HAP-1 (cell line): ENCODE results near the gene COBLL1.

ENCODE experiments used
- DNase-seq, 2 experiments: peaks; one replicate each; pipeline ENCODE4 v3.0.0-alpha.2; 2016 to 2020; ENCODE audit warnings: low spot score in 2 of 2
- H3K27me3 ChIP-seq: fragments of 250-450 bp; sonication (Bioruptor Pico); 2 replicates; pipeline ENCODE4 v1.5.1; 2020; ENCODE audit warnings: low read depth, mild to moderate bottlenecking, moderate library complexity
- H3K36me3 ChIP-seq: fragments of 250-450 bp; sonication (Bioruptor Pico); replicated peaks from 2 replicates; pipeline ENCODE4 v1.5.1; 2020; ENCODE audit warnings: mild to moderate bottlenecking
- H3K4me1 ChIP-seq: fragments of 250-450 bp; sonication (Bioruptor Pico); 2 replicates; pipeline ENCODE4 v1.5.1; 2020; ENCODE audit warnings: mild to moderate bottlenecking
- H3K4me3 ChIP-seq: fragments of 250-450 bp; sonication (Bioruptor Pico); 2 replicates; pipeline ENCODE4 v1.5.1; 2020; ENCODE audit warnings: mild to moderate bottlenecking, moderate library complexity
- H3K9me3 ChIP-seq: fragments of 250-450 bp; sonication (Bioruptor Pico); 2 replicates; pipeline ENCODE4 v1.5.1; 2020; ENCODE audit warnings: mild to moderate bottlenecking, moderate library complexity
- in situ Hi-C: fragments of 300-500 bp; cut with MboI; formaldehyde crosslinking; loops from 3 replicates; pipeline ENCODE4 v1.14.3; 2020; ENCODE audit warnings: low sequenced_read_pairs, inconsistent platforms, mixed read lengths

The COBLL1 gene

DNA sequence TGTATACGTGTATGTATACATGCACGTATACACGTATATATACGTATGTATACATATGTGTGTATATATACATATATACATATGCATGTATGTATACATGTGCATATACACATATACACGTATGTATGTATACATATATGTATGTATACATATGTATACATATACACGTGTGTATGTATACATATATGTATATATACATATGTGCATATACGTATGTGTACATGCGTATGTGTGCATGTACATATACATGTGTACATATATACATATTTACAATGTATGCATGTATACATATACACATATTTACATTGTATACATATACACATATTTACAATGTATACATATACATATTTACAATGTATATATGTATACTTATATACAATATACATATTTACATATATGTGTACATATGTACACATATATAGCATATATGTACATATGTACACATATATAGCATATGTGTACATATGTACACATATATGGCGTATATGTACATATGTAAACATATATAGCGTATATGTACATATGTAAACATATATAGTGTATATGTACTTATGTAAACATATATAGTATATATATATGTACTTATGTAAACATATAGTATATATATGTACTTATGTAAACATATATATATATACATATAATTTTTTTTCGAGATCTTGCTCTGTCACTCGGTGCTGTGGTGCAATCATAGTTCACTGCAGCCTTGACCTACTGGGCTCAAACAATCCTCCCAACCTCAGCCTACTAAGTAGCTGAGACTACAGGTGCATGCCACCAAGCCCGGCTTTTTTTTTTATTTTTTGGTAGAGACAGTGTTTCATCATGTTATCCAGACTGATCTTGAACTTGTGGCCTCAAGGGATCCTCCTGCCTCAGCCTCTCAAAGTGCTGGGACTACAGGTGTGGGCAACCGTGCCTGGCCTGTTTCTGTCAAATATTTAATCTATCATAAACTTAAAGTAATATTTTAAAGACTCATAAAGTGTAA lies 23.2 kb downstream of the COBLL1 start:
- in situ Hi-C loops = no loop called here
- Histone ChIP-seq H3K4me1 (peaks cover 4% of the 10 kb centered on the region; the same call in 1 of the 2 replicates), H3K9me3 (no peaks in the 10 kb centered on the region), H3K27me3 (no peaks in the 10 kb centered on the region), H3K4me3 (no peak overlapping the region), H3K36me3 (no peaks in the 10 kb centered on the region)
- DNase-seq = no peak

DNA sequence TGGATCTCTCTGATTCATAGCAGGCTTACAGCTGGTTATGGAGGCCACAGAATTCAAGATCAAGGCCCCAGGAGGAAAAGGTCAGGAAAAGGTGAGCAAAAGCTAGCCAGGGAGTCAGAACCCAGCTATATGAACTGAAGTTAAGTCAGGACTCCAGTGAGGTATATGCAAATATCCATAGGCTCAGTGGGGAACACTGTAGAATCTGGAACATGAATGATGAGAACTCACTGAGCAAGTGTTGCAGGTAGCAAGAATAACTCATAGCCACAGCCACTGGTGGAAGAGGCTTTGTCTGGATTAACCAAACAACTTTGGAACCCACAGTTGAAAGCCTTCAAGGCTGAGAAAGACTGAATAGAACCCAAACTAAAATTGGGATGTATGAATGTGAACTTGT lies 24.7 kb downstream of the COBLL1 start:
- H3K4me1 ChIP-seq = peaks cover 7% of the 10 kb centered on the region
- no peak for DNase-seq
- H3K36me3 ChIP-seq = no peaks in the 10 kb centered on the region
- H3K27me3 ChIP-seq = no peaks in the 10 kb centered on the region
- H3K4me3 ChIP-seq = no peak overlapping the region
- in situ Hi-C loops = no loop called here
- H3K9me3 ChIP-seq = no peaks in the 10 kb centered on the region

DNA sequence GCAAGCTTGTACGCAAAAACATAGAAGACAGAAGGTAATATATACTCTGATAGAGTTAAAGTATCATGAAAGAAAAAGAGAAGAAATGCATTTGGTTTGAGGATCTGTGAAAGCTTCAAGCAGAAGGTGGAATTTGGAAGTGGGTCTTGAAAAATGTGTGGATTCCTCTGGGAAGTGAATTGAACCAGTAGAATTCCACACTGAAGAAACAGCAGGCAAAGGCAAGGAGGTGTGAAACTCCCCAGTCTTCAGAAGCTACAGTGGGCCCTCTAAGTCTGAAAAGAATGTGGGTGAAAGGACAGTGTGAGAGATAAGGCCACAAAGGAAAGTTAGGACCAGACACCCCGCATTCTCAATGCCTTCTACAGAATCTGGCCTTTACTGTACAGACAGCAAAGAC lies 25.6 kb downstream of the COBLL1 start:
- Histone ChIP-seq H3K27me3 (no peaks in the 10 kb centered on the region), H3K4me1 (peaks cover 12% of the 10 kb centered on the region), H3K36me3 (no peaks in the 10 kb centered on the region), H3K9me3 (no peaks in the 10 kb centered on the region), H3K4me3 (no peak overlapping the region)
- no peak for DNase-seq
- in situ Hi-C loops = no loop called here

DNA sequence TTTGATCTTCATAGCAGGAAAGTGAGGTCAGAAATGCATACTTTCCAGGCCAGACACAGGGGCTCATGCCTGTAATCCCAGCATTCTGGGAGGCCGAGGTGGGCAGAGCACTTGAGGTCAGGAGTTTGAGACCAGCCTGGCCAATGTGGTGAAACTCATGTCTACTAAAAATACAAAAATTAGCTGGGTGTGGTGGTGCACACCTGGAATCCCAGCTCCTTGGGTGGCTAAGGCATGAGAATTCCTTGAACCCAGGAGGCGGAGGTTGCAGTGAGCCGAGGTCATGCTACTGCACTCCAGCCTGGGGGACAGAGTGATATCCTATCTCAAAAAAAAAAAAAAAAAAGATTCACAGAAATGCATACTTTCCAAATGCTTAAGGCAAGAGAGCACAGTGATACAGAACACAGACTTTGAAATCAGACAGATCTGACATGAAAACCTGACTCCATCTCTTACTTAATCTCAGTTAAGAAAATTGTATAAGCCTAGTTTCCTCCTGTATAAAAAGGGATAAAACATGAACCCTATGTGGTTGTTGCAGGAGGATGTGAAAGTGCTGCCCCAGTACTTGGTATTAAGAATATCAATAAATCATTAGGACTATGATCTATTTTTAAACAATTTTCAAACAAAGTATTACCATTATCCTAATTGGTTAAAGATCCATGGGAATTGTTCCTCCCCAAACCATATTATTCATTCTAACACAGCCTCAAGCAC lies 26.4 kb downstream of the COBLL1 start:
- Histone ChIP-seq H3K27me3 (no peaks in the 10 kb centered on the region), H3K4me3 (no peak overlapping the region), H3K9me3 (no peaks in the 10 kb centered on the region), H3K4me1 (peaks cover 19% of the 10 kb centered on the region), H3K36me3 (no peaks in the 10 kb centered on the region)
- in situ Hi-C loops = no loop called here
- no peak for DNase-seq

DNA sequence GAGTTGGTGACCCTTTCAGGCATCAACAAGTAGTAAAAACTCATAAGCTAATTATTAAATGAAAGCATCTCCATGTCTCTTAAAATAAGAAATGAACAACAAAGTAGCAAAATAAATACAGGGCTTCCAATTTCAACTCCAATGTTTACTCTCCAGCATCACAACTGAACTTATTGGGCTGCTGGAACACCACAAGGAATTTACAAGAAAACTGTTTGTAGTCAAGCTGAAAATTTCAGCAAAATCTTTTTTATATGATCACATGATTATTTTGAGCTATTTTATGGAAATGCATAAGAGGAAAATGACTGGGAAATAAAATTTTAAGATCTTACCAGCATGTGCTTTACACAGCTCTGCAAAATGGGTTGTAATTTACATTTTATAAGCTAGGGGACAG lies 28.1 kb downstream of the COBLL1 start:
- in situ Hi-C loops = no loop called here
- no peak for DNase-seq
- Histone ChIP-seq H3K27me3 (no peaks in the 10 kb centered on the region), H3K4me1 (peaks cover 31% of the 10 kb centered on the region), H3K9me3 (no peaks in the 10 kb centered on the region), H3K36me3 (no peaks in the 10 kb centered on the region), H3K4me3 (no peak overlapping the region)

DNA sequence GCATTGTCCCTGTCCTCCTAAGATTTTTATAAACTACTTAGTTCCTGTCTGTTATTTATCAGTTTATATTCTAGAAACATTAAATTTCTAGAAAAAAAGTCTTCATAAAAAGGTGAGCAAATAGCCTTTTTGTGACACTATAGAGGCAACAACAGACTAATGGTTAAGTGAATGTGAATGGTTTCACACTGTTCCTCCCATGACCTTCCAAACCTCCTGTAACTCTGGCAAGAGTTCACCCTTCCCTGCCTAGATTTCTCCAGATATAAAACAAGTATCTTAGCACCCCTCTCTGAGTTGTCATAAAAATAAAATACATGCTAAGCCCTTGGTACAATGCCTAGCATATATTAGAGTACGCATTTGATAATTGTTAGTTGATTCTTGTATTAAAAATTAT lies 29.2 kb downstream of the COBLL1 start:
- in situ Hi-C loops = no loop called here
- H3K27me3 ChIP-seq = no peaks in the 10 kb centered on the region
- H3K4me3 ChIP-seq = no peak overlapping the region
- DNase-seq = no peak
- H3K4me1 ChIP-seq = peaks cover 36% of the 10 kb centered on the region
- H3K36me3 ChIP-seq = no peaks in the 10 kb centered on the region
- H3K9me3 ChIP-seq = no peaks in the 10 kb centered on the region

DNA sequence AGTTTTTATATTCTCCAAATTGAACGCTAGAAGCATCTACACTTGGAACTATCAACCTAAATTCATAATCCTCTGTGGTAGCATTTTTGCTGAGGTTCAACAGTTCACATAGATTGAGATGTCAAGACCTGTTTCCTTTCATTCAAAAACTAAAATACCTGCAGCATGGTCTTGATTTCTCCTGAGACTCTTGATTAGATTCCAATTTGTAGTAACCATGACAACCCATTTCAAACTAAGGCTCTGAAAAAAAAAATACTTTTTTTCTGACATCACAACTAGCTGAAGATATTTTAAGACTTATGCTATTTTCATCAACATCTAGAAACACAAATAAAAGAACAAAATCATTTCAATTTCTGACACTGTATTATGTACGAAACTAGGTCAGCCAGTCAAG lies 29.8 kb downstream of the COBLL1 start:
- Histone ChIP-seq H3K36me3 (no peaks in the 10 kb centered on the region), H3K4me1 (peaks cover 36% of the 10 kb centered on the region), H3K9me3 (no peaks in the 10 kb centered on the region), H3K27me3 (no peaks in the 10 kb centered on the region), H3K4me3 (no peak overlapping the region)
- DNase-seq = no peak
- in situ Hi-C loops = no loop called here

DNA sequence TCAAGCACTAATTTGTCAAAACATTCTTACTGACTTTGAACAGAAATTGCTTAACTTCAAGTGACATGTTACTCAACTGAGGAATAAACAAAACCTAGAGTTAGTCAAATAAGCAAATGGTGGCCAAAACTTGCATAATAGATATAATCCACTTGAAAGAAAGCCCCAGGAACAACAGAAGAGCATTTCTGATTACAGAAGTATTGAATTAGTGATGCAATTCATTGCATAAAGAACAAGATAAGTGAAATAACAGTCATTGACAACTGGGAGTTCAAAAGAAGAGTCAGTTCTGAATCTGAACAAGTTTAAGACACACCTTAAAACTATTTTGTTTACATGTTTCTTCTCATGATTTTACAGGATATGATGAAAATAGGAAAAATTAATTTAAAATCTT lies 30.8 kb downstream of the COBLL1 start:
- Histone ChIP-seq H3K4me1 (peaks cover 36% of the 10 kb centered on the region), H3K36me3 (no peaks in the 10 kb centered on the region), H3K9me3 (no peaks in the 10 kb centered on the region), H3K4me3 (no peak overlapping the region), H3K27me3 (no peaks in the 10 kb centered on the region)
- in situ Hi-C loops = no loop called here
- DNase-seq = no peak

DNA sequence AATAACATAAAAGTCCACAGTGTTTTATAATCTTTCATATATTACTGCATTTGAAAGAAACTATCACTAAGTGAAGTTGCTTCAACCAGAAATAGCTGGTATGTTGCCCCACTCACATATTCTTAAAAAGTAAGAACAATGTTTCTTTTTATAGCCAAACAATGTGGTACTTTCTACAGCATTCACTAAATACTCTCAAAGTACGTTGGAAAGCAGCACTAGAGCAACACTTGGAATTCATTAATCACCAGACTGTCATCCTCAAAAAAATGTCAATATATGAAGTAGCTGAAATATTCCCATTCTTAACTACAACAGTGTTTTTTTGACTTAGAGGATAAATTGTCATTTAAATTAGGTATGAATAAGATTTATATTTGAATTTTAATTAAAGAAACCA lies 32.8 kb downstream of the COBLL1 start:
- H3K9me3 ChIP-seq = no peaks in the 10 kb centered on the region
- in situ Hi-C loops = no loop called here
- H3K36me3 ChIP-seq = no peaks in the 10 kb centered on the region
- peak in 1 of 2 experiments; percentile 47 for DNase-seq
- no peaks in the 10 kb centered on the region for H3K27me3 ChIP-seq
- peaks cover 34% of the 10 kb centered on the region for H3K4me1 ChIP-seq
- H3K4me3 ChIP-seq = no peak overlapping the region

DNA sequence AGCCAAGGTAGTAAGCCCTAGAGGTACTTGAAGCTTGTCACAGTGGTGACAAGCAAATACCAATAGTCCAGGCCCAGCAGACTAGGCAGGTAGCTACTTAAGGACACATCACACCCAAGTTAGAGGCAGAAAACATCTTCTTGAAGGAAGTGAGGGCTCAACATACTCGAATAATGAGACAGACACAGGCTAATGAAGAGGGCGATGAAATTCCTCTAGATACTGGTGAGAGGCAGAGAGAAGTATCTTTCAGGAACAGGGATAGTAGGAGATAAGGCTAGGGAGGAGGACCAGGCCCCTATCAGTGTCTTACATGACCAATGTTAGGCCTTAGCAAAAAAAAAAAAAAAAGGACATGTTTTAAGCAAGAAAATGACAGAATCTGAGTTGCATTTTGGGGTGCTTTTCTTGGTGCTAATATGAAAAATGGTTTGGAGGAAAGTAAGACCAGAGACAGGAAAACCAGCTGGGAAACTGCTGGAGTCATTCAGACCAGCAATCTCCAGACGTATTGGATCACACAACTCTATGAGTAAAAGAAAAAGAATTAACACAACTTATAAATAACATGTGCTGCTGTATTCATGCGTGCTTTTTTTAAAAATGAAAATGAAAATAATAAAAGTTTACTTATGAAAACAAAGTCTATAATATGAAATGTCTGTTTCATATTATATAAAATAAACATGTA lies 37.7 kb downstream of the COBLL1 start:
- Histone ChIP-seq H3K4me3 (no peak overlapping the region), H3K27me3 (no peaks in the 10 kb centered on the region), H3K4me1 (peaks cover 30% of the 10 kb centered on the region), H3K36me3 (no peaks in the 10 kb centered on the region), H3K9me3 (no peaks in the 10 kb centered on the region)
- in situ Hi-C loops = no loop called here
- DNase-seq = no peak

DNA sequence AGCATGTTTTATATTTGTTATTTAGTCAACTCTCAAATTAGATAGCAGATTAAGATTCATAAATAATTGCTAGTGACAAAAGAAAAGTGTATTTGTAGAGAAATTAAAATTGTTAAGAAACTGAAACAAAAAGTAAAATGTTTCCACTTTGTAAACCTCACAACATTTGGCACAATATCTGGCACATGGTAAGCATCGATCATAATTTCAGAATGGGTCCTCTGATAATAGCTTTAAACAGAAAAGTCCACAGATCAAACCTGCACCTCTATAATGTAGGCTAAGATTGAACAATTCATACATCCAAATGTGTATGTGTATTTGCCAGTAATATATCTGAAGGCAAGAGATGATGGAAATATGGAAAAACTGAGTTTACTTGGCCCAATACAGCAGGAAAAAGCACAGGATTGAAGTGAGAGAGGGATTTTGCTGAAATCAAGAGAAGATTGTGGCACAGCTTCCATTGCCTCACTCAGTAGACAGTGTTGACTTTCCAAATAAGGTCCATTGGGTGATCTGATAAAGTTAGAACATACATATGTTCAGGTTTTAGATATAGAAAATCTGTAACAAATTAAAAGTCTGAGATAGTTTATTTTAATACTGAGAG lies 39.4 kb downstream of the COBLL1 start:
- Histone ChIP-seq H3K4me3 (no peak overlapping the region), H3K9me3 (no peaks in the 10 kb centered on the region), H3K27me3 (no peaks in the 10 kb centered on the region), H3K4me1 (peaks cover 33% of the 10 kb centered on the region), H3K36me3 (no peaks in the 10 kb centered on the region)
- in situ Hi-C loops = no loop called here
- no peak for DNase-seq

DNA sequence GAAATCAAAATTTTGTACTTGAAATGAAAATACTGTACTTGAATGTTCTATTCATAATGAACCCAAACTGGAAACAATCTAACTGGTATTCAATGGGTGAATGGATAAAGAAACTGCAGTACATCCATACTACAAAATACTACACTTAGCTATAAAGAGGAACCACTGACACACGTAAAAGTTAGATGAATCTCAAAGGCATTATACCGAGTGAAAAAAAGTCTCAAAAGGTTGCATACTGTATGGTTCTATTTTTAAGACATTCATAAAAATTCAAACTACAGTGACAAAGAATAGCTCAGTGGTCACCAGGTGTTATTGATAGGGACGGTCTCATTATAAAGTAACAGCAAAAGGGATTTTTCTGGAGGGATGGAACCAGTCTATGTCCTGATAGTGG lies 41.1 kb downstream of the COBLL1 start:
- Histone ChIP-seq H3K36me3 (no peaks in the 10 kb centered on the region), H3K4me1 (peaks cover 37% of the 10 kb centered on the region), H3K27me3 (no peaks in the 10 kb centered on the region), H3K9me3 (no peaks in the 10 kb centered on the region), H3K4me3 (no peak overlapping the region)
- no peak for DNase-seq
- in situ Hi-C loops = no loop called here

DNA sequence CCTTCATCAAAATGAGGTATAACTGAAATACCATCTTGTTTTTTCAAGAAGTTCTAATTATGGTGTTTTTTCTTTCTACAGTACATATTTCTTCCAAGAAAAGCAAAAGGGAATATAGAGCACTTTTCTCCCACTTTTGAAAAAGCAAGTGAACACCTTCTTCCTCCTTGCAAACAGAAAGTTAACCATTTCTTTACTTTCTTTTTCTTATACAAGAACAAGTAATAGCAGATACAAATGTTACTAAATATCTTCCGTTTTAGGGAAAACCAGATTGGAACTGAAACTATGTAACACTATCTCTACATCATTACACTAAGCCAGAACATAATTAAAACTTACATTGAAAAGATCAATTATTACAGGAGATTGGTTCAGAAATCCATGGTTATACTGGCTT lies 44.0 kb downstream of the COBLL1 start:
- H3K27me3 ChIP-seq = no peaks in the 10 kb centered on the region
- H3K4me3 ChIP-seq = no peak overlapping the region
- peaks cover 65% of the 10 kb centered on the region for H3K4me1 ChIP-seq
- no peak for DNase-seq
- in situ Hi-C loops = no loop called here
- H3K36me3 ChIP-seq = no peaks in the 10 kb centered on the region
- no peaks in the 10 kb centered on the region for H3K9me3 ChIP-seq
